DMS79 treated with DMSO at 0.1 percent for 48 hours (cell line): ENCODE measurements around the gene FSD1.
A peak's percentile ranks its signal among the peaks of the same experiment; 100 is the strongest.

Source experiments
- DNase-seq: peaks from one replicate; lab custom pipeline; 2025; lab: John Stamatoyannopoulos, UW

FSD1 gene

DNA sequence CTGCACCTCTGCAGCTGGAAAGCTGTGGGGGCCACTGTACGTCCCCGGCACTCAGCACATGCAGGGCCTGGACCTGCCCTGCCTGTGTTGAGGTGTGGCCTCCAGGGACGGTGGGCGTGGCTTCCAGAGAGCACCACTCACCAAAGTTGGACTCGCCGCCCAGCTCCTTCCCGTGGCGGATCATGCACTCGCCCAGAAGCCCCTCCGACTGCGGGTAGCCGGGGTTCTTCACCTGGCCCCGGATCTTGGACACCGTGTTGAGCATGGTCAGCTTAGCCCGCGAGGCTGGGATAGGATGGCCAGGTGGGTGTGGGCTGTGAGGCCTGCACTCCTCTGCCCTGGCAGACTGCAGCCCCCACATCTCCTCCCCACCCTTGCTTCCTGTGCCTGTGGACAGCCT is 60.9 kb downstream of the FSD1 start:
- no peak for DNase-seq

DNA sequence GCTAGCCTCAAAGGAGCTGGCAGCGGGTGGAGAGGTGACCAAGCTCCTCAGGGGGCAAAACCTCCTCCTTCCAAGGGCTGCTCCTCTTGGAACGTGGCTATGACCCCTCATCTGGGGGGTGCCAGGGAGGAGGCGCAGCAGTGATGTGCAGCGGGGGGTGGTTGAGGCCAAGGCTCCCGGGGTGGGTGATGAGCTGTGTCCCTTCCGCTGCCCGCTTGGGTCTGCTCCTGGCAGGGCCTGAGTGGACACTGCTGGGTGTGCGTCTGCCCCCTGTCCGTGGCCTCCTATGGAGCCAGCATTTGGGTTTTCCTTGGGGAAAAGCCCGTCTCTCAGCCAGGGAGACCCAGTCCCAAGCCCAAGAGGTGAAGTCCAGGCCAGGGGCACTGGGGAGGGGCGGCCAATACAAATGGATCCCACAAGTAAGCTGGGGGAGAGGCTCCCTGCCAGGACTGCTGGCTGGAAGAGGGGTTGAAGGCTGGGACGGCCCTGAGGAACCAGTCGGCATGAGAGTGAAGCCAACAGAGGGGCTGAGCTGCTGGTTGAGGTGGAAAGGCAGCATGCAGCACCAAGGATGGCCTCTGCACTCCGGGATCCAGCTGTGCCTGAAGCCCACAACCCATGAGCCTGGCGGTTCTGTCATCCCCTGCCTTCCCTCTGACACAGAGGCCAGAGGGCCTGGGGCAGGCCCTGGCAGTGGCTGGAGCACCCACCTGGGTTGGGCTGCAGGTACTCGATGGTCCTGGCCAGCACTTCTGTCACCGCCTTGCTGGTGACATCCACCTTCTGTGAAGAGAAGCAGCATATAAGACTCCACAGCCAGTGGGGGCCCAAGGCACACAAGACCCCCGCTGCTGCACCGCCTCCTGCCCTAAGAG is 61.6 kb downstream of the FSD1 start:
- DNase-seq, result no peak

DNA sequence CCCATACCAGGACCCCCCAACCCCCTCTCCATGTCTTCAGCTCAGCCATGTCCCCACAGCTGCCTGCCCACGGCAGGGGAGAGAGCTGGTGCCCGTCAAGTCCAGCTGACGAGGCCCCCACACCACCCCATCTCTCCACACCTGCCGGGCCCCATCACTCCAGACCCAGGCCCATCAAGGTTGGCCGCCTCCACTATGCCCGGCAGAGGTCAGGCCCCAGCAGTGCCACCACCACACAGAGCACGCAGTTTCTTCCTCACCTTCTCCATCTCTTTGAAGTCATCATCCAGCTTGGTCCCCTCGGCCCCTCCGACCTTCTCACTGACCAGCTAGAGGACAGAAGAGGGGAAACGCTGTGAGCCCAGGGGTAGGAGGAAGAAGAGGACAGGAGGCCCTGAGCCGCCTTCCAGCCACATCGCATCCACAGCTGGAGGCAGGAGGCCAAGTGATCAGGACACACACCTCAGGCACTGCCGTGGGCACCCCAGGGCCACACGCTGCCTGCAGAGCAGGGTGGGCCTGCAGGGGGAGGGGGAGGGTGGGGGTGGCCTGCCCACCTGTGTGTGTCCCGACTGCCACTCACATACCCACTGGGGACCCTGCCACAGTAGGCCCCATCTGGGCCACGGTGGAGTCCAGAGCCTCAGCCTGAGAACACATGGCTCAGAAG is 62.4 kb downstream of the FSD1 start:
- DNase-seq, result no peak

DNA sequence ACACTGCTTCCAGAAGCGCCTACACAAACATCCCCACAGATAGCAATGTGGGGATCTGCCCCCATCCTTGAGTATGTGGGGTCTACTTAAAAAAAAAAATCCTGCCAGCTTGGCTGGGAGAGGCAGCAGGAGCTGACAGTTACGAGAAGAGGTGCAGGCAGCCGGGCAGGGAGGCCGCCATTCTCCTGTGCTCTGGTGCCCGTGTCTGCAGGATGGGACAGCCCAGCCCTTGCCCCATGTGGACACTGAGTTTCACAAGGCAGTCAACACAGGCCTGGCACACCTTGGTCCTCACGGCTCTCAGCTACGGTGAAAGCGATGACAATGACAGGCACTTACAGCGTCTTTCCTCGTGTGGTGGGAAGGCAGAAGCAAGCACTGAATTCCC is 62.9 kb downstream of the FSD1 start:
- no peak for DNase-seq

DNA sequence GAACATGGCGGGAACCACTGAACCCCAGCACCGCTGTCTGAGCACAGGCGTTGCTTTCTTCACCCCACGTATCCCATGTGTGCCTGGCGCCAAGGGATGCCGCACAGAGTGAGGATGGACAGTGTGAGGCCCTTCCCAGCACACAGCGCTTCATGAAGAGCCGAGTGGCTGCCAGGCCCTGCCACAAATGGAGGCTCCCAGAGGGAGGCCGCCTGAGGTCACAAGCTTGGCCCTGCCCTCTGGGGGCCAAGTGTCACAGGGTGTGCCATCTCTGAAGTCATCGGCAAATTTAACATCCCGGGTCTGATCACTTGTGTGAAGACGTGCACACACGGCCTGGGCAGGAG is 63.4 kb downstream of the FSD1 start:
- no peak for DNase-seq

DNA sequence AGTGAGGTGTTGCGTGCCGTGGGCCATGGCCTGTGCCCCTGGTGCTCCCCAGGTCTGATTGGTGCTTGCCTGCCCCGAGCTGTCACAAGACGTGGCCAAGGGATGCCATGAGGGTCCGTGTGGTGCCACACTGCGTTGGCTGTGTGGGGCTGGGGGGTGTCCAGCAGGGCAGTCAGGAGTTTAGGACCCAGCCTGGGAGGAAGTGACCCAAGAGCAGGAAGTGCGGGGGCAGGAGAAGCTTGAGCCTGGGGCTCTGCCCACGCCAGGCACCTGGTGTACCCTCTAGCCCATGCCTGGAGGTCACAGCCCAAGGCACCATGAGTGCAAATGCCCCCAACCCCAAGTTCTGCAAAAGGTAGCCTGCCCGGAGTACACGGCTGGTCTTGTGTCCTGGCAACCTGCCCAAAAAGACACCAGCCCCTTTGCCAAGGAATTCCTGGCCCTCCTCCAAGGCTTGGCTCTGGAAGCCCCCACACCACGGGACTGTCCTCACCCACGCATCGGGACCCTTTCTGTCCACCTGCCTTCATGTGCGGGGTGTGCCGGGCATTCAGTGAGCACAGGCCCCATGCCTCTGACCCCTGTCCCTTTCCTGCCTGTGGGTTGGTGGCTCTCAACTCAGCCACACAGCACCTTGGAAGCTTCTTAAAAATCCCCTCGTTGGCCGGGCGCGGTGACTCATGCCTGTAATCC is 63.9 kb downstream of the FSD1 start:
- peak; percentile 38 for DNase-seq

DNA sequence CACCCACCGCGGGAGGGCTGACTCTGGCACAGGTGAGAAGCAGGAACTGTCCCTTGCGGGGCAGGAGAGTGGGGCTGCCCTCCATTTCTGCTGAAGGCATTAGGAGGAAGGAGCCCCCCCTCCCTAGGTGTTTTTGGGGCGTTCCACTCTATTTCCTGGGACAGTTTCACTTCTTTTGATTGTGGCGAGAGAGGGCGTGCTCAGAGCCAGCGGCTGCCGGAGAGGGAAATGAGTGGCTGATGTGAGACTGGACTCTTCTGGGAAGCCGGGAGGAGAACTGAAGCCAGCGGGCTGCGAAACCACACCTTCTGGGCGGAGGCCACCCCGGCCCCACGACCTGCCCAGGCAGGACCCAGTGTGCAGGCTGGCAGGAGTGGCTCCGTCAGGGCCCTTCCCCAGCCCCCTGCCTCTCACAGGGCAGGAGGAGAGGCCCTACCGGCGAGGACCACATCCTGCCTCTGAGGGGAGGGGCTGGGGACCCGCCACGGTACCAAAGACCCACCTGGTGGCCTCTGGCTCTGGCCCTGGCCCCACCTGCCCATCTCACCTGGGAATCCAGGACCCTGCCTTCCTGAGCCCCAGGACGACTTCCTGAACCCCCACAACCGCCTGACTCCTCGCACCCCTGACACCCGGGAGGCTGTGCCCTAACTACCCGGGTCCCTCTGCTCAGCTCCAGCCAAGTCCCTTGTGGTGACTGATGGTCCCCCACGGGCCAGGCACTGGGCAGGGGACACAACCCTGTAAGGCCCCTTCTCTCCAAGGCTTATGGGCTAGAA is 64.9 kb downstream of the FSD1 start:
- peak; percentile 55 for DNase-seq

DNA sequence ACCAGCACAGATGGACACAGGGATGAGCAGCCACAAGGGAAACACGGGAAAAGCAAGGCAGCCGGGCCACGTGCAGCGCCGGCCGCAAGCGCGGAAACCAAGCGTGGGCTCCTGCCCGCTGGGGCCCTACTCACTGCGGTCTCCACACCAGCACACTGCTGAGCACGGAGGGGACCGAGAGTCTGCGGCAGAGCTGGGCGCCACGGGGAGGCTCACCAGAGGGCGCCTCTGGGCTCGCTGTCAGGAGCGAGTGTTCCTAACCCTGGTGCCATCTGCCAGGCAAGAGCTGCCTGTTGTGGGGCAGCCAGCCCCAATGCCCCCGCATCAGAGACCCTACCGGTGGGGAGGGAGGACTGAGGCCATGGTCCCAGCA is 65.5 kb downstream of the FSD1 start:
- DNase-seq, result peak; percentile 14

DNA sequence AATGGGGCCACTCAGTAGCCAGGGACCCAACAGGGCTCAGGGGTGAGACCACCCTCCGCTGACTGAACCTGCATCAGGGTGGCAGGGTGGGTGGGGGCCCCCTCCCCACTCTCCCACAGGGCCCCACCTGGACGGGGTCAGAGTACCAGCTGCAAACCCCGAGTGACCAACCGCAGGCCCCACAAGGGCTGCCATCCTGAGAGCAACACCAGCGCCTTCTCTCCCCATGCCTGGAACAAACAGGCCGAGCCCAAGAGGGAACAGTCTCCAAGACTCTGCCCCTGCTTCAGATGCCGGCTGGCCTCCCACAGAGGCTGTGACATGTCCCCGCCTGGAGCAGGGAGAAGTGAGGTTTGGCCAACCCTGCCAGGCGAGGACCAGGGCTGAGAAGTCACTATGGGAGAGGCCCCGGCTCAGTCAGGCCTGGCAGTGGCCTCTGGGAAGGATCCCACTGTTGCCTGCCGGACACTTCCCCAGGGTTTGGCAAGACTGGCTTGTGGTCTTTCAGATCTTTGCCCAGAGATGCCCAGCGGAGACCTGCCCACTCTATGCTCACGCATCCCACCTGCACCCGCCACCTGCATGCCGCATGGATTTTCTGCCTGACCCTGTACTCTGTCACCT is 66.1 kb downstream of the FSD1 start:
- DNase-seq, result no peak

DNA sequence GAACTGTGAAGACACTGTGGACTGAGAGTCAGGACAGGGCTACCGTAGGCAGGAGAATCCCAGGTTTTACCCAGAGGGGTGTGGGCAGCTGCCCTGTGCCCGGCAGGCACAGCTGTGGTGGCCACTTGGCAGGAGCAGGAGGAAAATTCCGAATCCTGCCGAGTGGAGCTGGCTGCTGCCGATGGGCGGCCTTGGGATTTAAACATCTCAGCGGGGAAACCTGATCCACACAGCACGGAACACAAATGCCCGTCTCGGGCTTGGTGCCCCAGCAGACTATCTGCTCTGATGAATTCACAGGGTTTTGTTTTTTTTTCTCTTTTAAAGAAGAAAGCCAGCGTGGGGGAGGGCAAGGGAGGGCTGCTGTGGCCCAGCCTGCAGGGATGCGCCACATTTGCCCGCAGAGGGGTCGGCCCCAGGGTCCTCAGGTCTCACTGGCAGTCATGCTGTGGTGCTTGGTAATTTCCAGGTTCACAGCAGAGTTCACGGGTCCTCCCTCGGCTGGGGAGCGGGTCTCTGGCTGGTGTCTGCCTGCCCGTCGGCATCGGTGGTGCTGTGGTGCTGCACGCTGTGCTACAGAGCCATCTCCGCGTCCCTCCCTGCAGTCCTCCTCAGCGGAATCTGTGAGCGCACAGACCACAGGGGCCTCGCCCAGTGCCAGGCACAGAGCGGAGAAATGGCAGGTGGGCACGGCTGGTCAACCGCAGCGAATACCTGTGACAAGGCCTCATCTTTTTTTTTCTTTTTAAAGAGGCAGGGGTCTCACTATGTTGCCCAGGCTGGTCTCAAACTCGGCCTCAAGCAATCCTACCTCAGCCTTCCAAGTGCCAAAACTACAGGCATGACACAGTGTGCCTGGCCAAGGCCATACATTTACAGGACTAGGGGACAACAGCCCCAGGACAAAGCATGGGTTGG is 67.1 kb downstream of the FSD1 start:
- no peak for DNase-seq

DNA sequence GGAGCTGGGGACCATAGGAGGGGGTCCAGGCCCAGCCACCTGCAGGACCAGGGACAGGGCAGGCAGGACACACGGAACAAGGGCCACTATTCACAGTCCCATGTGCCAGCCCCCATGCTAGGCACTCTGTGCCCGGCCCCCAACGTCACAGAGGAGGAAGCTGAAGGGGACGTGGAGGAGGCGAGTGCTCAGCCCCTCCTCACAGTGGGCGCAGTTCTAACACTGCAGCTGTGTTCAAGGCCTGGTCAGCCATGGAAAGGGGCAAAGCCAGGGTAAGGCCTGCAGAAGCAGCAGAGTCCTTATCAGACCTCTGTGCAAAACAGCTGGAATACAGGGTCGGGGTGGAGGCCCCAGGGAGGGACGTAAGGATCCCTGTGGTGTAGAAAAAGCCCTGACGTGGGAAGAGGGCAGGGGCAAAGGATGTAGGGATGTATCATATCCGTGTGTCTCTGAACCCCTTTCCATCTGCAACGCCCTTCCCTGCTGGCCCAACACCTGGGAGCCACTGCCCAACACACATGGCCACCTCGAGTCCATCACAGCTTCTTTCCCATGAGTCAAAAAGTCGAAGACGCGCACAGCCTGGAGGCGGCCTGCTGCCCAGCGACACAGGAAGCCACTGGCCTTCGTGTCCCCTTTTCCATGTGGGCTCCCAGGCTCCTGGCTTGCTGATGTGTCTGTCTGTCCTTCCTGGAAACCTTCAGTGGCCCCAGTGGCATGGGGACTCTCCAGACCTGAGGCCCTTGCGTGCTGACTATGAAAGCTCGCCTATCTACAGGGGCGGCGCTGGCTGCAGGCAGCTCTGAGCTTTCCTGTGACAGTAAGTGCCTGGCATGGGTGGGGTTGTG is 68.0 kb downstream of the FSD1 start:
- no peak for DNase-seq

DNA sequence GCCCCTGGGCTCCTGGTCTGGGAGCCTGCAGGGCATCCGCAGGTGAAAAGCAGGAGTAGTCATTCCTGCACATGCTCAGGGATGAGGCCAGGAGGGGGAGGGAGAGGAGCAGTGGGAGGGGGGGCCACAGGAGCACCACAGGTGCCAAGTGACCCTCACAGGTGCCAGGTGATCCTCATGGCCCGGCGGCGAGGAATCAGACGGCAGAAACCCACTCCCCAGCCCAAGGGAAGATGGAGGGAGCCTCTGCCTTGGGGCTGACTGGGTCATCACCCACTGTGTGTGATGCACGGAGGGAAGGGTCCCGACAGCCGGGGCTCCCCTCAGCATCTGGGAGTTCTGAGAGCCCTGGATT is 68.6 kb downstream of the FSD1 start:
- no peak for DNase-seq
